GM18873 (cell line): Measurements from ENCODE around the gene GORASP2.

Source experiments
- ATAC-seq: cut with Tn5 transposase; IDR thresholded peaks from one replicate; pipeline ENCODE4 v1.9.1; 2021; ENCODE audit warnings: mild to moderate bottlenecking, moderate library complexity, moderate number of reproducible peaks; ENCODE audit not compliant: unreplicated experiment, low FRiP score

Gene GORASP2

DNA sequence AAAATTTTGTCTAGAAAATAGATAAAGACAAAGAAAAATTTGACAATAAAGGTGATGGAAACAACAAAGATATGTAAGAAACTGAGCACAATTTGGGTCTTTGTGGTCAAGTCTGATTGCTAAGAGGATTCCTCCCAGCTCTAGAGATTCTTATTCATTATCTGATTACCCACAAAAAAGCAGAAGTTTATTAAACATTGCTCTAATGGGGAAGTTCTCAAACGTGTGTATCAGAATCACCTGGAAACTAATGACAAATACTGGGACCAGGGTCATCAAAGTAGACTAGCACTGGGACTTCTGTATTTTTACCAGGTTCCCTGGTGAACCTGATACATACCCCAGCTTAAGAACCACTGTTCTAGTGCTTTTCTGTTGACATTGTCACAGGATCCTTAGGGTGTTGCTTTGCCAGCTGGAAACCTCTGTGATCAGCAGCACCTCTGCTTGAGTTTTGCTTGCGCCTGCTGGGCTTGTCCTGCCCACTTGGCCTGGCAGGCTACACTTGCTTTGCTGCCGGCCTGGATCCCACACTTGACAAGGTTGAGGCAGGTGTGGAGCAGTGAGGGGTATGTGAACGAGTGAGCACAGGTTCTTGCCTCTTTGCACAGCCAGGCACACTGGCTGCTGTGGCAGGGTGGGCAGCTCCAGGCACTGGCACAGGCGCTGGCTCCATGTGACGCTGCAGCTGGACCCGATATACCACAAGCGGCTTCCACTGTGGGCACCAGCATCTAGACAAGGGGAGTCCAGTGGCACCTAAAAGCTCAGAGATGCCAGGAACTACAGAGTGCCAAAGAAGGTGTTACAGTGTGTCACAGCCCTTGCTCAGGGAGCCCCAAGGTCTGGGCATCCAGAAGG lies 6.2 kb upstream of the GORASP2 start:
- no peak for ATAC-seq

DNA sequence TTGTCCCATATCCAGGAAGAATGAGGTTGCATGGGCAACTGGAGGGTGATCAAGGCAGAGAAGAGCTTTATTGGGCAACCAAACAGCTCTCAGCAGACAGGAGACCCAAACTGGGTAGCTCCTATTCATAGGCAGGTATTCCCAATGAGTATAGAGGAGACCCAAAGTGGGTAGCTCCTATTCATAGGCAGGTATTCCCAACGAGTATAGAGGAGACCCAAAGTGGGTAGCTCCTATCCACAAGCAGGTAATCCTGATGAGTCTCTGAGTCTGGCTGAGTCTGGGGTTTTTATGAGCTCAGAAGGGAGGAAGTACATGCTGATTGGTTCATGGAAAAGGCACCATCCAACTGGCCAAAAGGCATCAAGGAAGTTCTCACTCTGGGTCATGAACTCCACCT lies 5.3 kb upstream of the GORASP2 start:
- ATAC-seq: no peak

- no peak for ATAC-seq
Measured at GRCh38 chr2:170924969-170925368, 4.1 kb upstream of the GORASP2 start.

GRCh38 chr2:170925923-170926322 lies 3.1 kb upstream of the GORASP2 start:
- ATAC-seq: no peak

- no peak for ATAC-seq
Measured at GRCh38 chr2:170926743-170927297, 2.2 kb upstream of the GORASP2 start.

GRCh38 chr2:170928036-170928823 lies 823 bp upstream of the GORASP2 start:
- no peak for ATAC-seq

DNA sequence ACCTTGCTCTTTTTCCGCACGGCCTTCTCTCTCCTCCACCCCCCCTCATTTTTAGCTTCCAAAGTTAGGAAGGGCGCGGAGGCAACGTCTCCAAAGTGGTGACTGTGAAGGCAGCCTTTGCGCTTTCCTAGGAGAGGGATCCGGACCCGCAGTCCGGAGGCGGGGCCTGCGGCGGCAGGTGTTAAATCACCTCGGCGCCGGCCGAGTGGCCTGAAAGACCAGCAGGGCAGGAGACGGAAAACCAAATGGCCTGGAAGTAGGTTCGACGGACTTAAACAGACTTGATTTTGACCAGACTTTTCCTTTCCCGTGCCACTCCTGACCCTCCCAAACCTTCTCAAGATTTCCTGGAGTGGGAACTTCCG lies 615 bp downstream of the GORASP2 start:
- no peak for ATAC-seq

DNA sequence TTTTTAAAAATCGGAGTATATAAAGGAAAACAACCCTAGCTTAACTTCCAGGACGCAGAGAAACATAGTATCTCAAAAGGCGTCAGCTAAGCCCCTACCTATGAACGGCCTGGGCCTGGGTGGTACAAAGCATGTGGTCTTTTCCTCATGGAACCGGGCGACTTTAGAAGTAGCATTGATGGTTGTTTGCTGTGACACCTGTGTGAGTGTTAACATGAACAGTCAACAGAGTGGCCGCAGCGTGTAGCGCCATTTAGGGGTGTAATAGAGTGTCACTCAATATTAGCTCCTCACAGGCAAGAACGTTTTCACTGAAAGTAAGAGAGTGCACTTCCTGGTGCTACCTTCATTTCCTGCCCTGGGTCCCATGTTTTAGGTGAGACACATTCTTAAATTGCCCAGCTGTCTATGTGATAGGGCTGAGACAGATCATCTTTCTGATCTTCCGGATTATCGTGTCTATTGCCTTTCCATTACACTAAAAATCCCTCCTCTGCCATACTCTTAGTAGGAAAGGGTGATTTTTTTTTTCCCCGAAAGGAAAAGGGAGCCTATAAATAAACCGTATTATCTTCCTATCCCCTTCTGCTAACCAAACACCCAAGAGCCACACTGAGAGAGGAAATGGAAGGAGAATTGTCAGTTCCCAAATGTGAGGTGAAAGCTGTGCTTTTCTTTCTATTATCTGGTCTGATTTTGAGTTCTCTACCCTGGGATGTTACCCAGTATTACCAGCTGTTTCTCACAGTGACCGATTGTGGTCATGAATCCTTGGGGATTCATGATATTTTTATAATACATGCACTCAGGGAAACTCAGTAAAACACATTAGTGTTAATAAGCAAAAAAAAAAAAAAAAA lies 1.3 kb downstream of the GORASP2 start:
- ATAC-seq: no peak

GRCh38 chr2:170930991-170931266 lies 1.9 kb downstream of the GORASP2 start:
- ATAC-seq: no peak

DNA sequence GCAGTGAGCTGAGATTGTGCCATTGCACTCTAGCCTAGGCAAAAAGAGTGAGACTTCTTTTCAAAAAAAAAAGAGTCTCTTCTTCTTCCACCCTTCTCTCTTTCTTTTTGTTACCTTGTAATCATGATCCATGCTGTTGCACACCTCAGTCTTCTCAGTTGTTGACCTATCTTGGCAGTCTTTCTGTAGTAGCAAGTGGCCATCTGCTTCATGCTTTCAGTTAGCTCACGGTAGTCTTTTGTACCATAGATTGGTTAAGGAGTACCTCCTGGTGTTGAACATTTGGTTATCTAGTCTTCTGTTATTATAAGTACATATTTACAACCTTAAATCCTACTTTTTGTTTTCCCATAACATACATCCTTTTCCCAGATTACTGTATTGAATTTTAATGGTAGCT lies 3.1 kb downstream of the GORASP2 start:
- no peak for ATAC-seq

GRCh38 chr2:170932948-170933347 lies 3.9 kb downstream of the GORASP2 start:
- no peak for ATAC-seq

DNA sequence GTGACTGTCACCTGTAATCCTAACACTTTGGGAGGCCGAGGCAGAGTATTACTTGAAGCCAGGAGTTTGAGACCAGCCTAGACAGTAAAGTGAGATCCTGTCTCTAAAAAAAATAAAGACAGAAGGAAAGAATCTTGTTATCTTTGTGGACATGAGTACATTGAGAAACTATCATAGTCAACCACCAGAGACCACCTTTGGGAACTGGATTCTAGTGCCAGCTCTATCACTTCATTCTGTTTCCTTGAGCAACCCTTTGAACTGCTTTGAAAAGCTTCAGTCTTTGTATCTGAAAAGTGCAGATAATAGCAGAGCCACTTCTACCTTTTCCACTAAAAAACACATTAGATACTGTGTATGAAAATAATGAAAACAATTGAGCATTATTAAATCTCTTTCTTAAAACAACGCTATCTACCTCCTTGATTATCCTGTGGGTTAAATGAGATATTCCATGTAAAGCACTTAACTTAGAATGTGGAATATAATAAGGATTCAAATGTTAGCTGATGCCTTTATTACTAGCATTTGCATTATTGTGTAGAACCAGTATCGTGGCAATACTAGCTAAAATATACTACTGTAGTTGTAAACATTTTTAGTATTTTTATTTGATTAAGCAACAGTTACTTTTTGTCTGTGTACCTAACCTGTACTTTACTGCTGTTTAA lies 8.8 kb downstream of the GORASP2 start:
- ATAC-seq: no peak

GRCh38 chr2:170940066-170940465 lies 11.0 kb downstream of the GORASP2 start:
- ATAC-seq: no peak

DNA sequence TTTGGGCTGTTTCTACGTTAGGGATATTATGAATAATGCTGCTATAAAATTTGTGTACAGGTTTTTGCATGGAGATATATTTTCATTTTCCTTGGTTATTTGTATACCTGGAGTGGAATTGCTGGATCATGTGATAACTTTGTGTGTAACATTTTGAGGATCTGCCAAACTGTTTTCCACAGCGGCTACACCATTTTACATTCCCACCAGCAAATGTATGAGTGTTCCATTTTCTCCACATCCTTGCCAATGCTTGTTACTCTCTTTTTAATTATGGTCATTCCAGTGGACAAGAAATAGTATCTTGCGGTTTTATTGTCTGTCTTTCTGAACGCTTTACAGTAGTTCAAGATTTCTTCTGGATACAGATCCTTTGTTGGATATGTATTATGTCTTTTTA lies 13.6 kb downstream of the GORASP2 start:
- ATAC-seq: no peak

DNA sequence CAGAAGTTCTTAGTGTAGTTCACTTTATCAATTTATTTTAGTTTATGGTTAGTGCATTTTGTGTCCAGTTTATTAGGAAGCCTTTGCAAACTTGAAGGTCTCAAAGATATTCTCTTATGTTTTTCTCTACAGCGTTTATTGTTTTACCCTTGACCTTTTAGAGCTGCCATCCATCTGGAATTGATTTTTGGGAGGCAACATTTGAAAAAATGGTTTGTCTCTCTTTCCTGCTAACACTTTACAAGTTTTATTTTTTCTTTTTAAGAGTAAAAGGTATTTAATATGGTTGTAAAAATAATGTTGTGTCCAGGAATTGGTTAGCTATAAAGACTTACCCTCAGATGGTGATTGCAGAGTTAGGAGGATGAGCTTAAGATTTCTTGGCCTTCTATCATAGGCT lies 14.0 kb downstream of the GORASP2 start:
- ATAC-seq: no peak

DNA sequence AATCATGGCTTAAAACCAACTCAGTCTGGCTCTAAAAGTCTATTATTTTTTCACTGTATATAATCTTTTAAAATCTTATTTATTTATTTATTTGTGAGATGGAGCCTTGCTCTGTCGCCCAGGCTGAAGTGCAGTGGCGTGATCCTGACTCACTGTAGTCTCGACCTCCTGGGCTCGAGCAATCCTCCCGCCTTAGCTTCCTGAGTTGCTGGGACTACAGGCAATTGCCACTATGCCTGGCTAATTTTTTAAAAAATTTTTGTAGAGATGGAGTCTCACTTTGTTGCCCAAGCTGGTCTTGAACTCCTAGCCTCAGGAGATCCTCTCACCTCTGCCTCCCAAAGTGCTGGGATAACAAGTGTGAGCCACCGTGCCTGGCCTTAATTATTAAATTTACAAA lies 14.5 kb downstream of the GORASP2 start:
- no peak for ATAC-seq

DNA sequence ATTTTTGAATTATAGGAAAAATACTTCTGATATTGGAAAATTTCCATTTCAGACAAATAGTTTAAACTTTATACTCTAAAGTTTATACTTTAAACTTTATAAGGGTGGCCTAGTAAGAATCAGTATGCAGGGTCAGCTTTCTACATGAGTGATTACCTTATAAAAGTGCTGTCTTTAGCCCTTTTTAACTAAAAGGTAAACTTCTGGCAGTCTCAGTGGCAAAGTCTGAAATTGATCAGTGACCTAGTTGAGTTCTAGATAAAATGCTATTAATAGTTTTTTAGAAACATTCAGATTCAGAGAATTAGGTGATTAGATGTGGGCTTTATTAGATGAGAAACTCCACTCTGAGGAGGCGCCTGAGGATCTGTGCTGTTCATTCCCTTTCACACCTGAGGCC lies 15.5 kb downstream of the GORASP2 start:
- ATAC-seq: no peak

DNA sequence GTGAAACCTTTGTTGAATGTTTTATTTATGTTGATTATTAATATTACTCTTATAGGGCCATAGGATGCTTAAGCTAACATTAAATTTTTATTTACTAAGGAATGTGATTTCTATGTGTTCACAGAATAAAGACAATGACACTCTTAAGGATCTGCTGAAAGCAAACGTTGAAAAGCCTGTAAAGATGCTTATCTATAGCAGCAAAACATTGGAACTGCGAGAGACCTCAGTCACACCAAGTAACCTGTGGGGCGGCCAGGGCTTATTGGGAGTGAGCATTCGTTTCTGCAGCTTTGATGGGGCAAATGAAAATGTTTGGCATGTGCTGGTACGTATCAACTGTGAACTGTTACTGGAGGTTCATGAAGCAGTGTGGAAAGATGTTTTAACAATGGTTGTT lies 20.4 kb downstream of the GORASP2 start:
- ATAC-seq: no peak

GRCh38 chr2:170950221-170950761 lies 21.2 kb downstream of the GORASP2 start:
- peak; percentile 84 for ATAC-seq

- ATAC-seq: no peak
Measured at GRCh38 chr2:170953941-170954340, 24.9 kb downstream of the GORASP2 start.
